Measurements from ENCODE around the gene ACTL6B. TPM values are rescaled to one million over a fixed set of nuclear protein-coding genes. Genes with fewer than 3 reads are reported as not detected.
A peak's percentile ranks its signal among the peaks of the same experiment; 100 is the strongest.

Gene ACTL6B
- total RNA-seq, 1 experiment from 2014 or later: not detected

DNA sequence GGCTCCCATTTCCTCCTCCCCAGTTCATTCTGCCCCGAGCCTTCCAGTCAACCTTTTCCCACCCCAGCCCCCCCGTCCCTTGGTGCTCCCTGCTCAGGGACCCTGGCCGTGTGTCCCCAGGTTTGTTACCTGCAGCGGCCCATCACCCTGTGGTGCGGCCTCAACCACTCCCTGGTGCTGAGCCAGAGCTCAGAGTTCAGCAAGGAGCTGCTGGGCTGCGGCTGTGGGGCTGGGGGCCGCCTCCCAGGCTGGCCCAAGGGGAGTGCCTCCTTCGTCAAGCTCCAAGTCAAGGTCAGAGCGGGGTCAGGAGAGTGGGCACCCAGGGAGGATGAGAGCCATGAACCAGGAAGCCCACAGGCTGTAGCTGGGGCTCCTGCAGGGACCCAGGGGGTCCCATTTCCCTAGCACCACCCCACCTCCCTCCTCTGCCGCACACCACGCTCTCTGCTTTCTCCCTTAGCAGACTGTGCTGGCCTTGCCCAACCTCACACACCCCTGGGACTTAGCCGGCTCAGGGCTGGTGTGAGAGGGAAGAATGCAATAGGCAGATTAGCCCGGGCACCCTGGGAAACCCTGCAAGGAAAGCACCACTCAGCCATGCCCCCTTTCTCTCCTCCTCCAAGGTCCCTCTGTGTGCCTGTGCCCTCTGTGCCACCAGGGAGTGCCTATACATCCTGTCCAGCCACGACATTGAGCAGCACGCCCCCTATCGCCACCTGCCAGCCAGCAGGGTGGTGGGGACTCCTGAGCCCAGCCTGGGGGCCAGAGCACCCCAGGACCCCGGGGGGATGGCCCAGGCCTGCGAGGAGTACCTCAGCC is 56.1 kb downstream of the ACTL6B start:
- no peaks in the 10 kb centered on the region for H3K79me2 ChIP-seq (ENCODE audit: low read length)
- no peaks in the 10 kb centered on the region for H3K27me3 ChIP-seq (ENCODE audit: low read length)
- H3K4me3 ChIP-seq (ENCODE audit: low read length): no peak overlapping the region
- POLR2A ChIA-PET (ENCODE audit: unreplicated experiment): no interaction called here
- BruUV-seq (replicated peaks): no TSS peak
- DNase-seq: no peak
- H3F3A ChIP-seq (ENCODE audit: low read length, unreplicated experiment): no peaks in the 10 kb centered on the region
- no peaks in the 10 kb centered on the region for H3K9me2 ChIP-seq (replicated peaks; ENCODE audit: low read length)
- H3K9me3 ChIP-seq (ENCODE audit: low read length): no peaks in the 10 kb centered on the region
- intact Hi-C loops (cut with micrococcal nuclease): no loop called here
- CTCF ChIA-PET: no interaction called here
- H3K9ac ChIP-seq (ENCODE audit: low read length): no peak overlapping the region
- H3K27ac ChIP-seq (ENCODE audit: low read length): no peak overlapping the region
- H3K36me3 ChIP-seq (ENCODE audit: low read depth, low read length): no peaks in the 10 kb centered on the region
- no peak for TF ChIP-seq EZH2 (IDR thresholded peaks at IDR 0.05; ENCODE audit: low read length, unreplicated experiment)
- TF ChIP-seq, protein P1, sequence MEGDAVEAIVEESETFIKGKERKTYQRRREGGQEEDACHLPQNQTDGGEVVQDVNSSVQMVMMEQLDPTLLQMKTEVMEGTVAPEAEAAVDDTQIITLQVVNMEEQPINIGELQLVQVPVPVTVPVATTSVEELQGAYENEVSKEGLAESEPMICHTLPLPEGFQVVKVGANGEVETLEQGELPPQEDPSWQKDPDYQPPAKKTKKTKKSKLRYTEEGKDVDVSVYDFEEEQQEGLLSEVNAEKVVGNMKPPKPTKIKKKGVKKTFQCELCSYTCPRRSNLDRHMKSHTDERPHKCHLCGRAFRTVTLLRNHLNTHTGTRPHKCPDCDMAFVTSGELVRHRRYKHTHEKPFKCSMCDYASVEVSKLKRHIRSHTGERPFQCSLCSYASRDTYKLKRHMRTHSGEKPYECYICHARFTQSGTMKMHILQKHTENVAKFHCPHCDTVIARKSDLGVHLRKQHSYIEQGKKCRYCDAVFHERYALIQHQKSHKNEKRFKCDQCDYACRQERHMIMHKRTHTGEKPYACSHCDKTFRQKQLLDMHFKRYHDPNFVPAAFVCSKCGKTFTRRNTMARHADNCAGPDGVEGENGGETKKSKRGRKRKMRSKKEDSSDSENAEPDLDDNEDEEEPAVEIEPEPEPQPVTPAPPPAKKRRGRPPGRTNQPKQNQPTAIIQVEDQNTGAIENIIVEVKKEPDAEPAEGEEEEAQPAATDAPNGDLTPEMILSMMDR (conservative IDR thresholded peaks at IDR 0.05; ENCODE audit: low read depth, low read length): 0 out of 2 replicates have a peak, but pooled peaks have one; percentile 11
- ATAC-seq: no peak
- H2AFZ ChIP-seq (ENCODE audit: low read length): no peak overlapping the region
- no peaks in the 10 kb centered on the region for H4K20me1 ChIP-seq (ENCODE audit: low read length)
- no peak overlapping the region for H3K4me2 ChIP-seq (ENCODE audit: low read length)
- H3K4me1 ChIP-seq (ENCODE audit: insufficient read depth, low read length): peaks cover 6% of the 10 kb centered on the region; the same call in 1 of the 2 replicates

DNA sequence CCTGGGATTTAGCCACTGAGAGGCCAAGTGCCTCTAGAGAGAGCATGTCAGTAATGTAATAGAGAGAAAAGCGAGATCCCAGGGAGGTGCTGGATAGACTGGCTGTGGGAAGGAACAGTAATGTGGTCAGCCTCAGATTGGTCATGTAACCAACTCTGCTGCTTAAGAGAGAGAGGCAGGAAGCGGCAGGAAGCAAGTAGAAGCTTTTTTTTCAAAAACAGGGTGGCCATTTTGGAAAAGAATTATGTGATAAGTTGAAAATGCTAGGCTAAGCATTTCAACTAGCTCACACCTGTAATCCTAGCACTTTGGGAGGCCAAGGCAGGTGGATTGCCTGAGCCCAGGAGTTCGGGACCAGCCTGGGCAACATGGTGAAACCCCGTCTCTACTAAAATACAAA is 57.8 kb downstream of the ACTL6B start:
- DNase-seq (no peak), ATAC-seq (no peak)
- BruUV-seq (replicated peaks): no TSS peak
- Histone ChIP-seq H3K9ac (ENCODE audit: low read length) (no peak overlapping the region), H3K9me2 (replicated peaks; ENCODE audit: low read length) (no peaks in the 10 kb centered on the region), H3K36me3 (ENCODE audit: low read depth, low read length) (no peaks in the 10 kb centered on the region), H3K27me3 (ENCODE audit: low read length) (no peaks in the 10 kb centered on the region), H3K27ac (ENCODE audit: low read length) (no peak overlapping the region), H3K4me1 (ENCODE audit: insufficient read depth, low read length) (no peaks in the 10 kb centered on the region), H4K20me1 (ENCODE audit: low read length) (no peaks in the 10 kb centered on the region), H3F3A (ENCODE audit: low read length, unreplicated experiment) (no peaks in the 10 kb centered on the region), H3K4me3 (ENCODE audit: low read length) (no peak overlapping the region), H3K9me3 (ENCODE audit: low read length) (no peaks in the 10 kb centered on the region), H3K4me2 (ENCODE audit: low read length) (no peak overlapping the region), H2AFZ (ENCODE audit: low read length) (no peak overlapping the region), H3K79me2 (ENCODE audit: low read length) (no peaks in the 10 kb centered on the region)
- ChIA-PET POLR2A (ENCODE audit: unreplicated experiment) (no interaction called here), CTCF (no interaction called here)
- TF ChIP-seq EZH2 (IDR thresholded peaks at IDR 0.05; ENCODE audit: low read length, unreplicated experiment) (no peak), EZH2phosphoT487 (IDR thresholded peaks at IDR 0.05; ENCODE audit: borderline replicate concordance, low read length) (no peak)
- TF ChIP-seq, protein P1 (conservative IDR thresholded peaks at IDR 0.05; ENCODE audit: low read depth, low read length): no peak
- intact Hi-C loops (cut with micrococcal nuclease): no loop called here

DNA sequence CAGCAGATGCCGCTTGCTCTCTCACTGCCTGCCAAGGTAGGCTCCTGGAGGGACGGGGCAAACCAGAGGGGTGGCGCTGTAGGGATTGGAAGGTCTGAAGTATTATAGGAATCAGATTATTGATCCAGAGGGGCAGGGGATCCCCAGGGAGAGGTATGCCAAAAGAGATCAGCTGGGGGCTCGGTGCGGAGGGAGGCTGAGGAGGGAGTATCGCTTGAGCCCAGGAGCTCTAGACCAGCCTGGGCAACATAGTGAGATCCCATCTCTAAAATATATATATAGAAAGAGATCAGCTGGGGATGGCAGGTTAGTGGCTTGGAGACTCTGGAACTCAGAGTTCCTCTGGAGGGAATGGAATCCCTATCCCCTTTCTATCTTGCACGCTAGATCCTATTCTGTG is 61.1 kb downstream of the ACTL6B start:
- BruUV-seq (replicated peaks): no TSS peak
- TF ChIP-seq EZH2 (IDR thresholded peaks at IDR 0.05; ENCODE audit: low read length, unreplicated experiment) (no peak), EZH2phosphoT487 (IDR thresholded peaks at IDR 0.05; ENCODE audit: borderline replicate concordance, low read length) (no peak)
- TF ChIP-seq, protein P1 (conservative IDR thresholded peaks at IDR 0.05; ENCODE audit: low read depth, low read length): no peak
- no peak overlapping the region for H3K9ac ChIP-seq (ENCODE audit: low read length)
- H3K4me2 ChIP-seq (ENCODE audit: low read length): no peak overlapping the region
- ChIA-PET POLR2A (ENCODE audit: unreplicated experiment) (no interaction called here), CTCF (no interaction called here)
- H3K9me2 ChIP-seq (replicated peaks; ENCODE audit: low read length): no peaks in the 10 kb centered on the region
- H3K36me3 ChIP-seq (ENCODE audit: low read depth, low read length): no peaks in the 10 kb centered on the region
- no peaks in the 10 kb centered on the region for H3K9me3 ChIP-seq (ENCODE audit: low read length)
- no peak overlapping the region for H3K27ac ChIP-seq (ENCODE audit: low read length)
- ATAC-seq (no peak), DNase-seq (no peak)
- no peaks in the 10 kb centered on the region for H3K27me3 ChIP-seq (ENCODE audit: low read length)
- no peaks in the 10 kb centered on the region for H3K79me2 ChIP-seq (ENCODE audit: low read length)
- intact Hi-C loops (cut with micrococcal nuclease): no loop called here
- no peaks in the 10 kb centered on the region for H3F3A ChIP-seq (ENCODE audit: low read length, unreplicated experiment)
- H4K20me1 ChIP-seq (ENCODE audit: low read length): no peaks in the 10 kb centered on the region
- H2AFZ ChIP-seq (ENCODE audit: low read length): no peak overlapping the region
- no peaks in the 10 kb centered on the region for H3K4me1 ChIP-seq (ENCODE audit: insufficient read depth, low read length)
- H3K4me3 ChIP-seq (ENCODE audit: low read length): no peak overlapping the region

Data from PC-3 (cell line).